Astrocyte of the cerebellum (primary cell): ENCODE measurements around the gene CDKAL1.

Experiments
- DNase-seq: peaks from one replicate; pipeline ENCODE4 v3.0.0-alpha.2; 2011; ENCODE audit warnings: low read depth
- H3K4me3 ChIP-seq: 2 replicates; pipeline ENCODE4 v1.5.1; 2011; ENCODE audit warnings: mild to moderate bottlenecking, low read depth, low read length, moderate library complexity
- CTCF ChIP-seq: IDR thresholded peaks from 2 replicates; pipeline ENCODE4 v1.5.1; 2012; ENCODE audit warnings: low read length, low read depth, moderate library complexity, mild to moderate bottlenecking; ENCODE audit errors: missing control alignments
- in situ Hi-C: cut with HindIII; loops from 2 replicates; pipeline ENCODE4 v1.10.0; 2017; ENCODE audit warnings: low sequenced_read_pairs

The CDKAL1 gene

GRCh38 chr6:20936949-20937348 lies 402.7 kb downstream of the CDKAL1 start:
- in situ Hi-C loops = no loop called here
- H3K4me3 ChIP-seq = no peak overlapping the region
- no peak for TF ChIP-seq CTCF
- no peak for DNase-seq

- H3K4me3 ChIP-seq = no peak overlapping the region
- in situ Hi-C loops = no loop called here
- DNase-seq = no peak
- TF ChIP-seq CTCF = no peak
These were observed 405.0 kb downstream of the CDKAL1 start for GRCh38 chr6:20939161-20939775.

GRCh38 chr6:20943040-20943627 lies 408.9 kb downstream of the CDKAL1 start:
- in situ Hi-C loops = no loop called here
- H3K4me3 ChIP-seq = no peak overlapping the region
- no peak for DNase-seq
- no peak for TF ChIP-seq CTCF

- DNase-seq = no peak
- in situ Hi-C loops = no loop called here
- H3K4me3 ChIP-seq = no peak overlapping the region
- no peak for TF ChIP-seq CTCF
These were observed 409.7 kb downstream of the CDKAL1 start for GRCh38 chr6:20943922-20944321.

- H3K4me3 ChIP-seq = no peak overlapping the region
- peak; percentile 45 for DNase-seq
- no peak for TF ChIP-seq CTCF
- in situ Hi-C loops = no loop called here
These were observed 411.8 kb downstream of the CDKAL1 start for GRCh38 chr6:20946022-20946421.

GRCh38 chr6:20946890-20947289 lies 412.6 kb downstream of the CDKAL1 start:
- no peak overlapping the region for H3K4me3 ChIP-seq
- in situ Hi-C loops = no loop called here
- no peak for DNase-seq
- TF ChIP-seq CTCF = no peak
